T1000 (cell line): ENCODE data around the gene COTL1.

ENCODE experiments used
- DNase-seq: peaks from one replicate; lab custom pipeline; 2025; ENCODE audit warnings: mixed read lengths; lab: John Stamatoyannopoulos, UW

The COTL1 gene

GRCh38 chr16:84548971-84549844 lies 68.7 kb downstream of the COTL1 start:
- DNase-seq = no peak

GRCh38 chr16:84548508-84548907 lies 69.4 kb downstream of the COTL1 start:
- no peak for DNase-seq

GRCh38 chr16:84547546-84548061 lies 70.3 kb downstream of the COTL1 start:
- no peak for DNase-seq

- no peak for DNase-seq
Measured at GRCh38 chr16:84546669-84547545, 71.0 kb downstream of the COTL1 start.

DNA sequence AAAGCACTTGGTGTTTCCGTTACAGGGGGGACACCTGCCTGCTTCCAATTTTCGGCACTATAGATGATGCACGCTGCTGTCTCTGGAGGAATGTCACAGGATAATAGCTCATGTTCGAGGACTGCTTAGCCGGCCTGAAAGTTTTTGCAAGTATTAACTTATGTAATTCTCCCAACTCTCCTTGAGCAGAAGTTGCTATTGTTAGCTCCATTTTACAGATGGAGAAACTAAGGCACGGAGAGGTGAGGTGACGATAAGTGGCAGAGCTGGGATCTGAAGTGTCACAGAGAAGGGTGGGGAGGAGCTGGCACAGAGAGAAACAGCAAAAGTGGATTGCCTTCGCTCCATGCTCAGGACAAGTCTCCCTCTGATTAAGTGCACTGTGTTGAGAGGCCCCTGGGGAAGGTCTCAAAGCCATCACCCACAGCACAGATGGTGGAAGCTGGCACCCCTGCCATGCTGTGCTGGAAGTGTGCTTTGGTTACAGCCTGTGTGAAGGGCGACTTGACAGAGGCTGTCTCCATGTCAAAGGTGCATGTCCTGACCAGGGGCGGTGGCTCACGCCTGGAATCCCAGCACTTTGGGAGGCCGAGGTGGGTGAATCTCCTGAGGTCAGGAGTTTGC lies 72.7 kb downstream of the COTL1 start:
- DNase-seq = no peak

DNA sequence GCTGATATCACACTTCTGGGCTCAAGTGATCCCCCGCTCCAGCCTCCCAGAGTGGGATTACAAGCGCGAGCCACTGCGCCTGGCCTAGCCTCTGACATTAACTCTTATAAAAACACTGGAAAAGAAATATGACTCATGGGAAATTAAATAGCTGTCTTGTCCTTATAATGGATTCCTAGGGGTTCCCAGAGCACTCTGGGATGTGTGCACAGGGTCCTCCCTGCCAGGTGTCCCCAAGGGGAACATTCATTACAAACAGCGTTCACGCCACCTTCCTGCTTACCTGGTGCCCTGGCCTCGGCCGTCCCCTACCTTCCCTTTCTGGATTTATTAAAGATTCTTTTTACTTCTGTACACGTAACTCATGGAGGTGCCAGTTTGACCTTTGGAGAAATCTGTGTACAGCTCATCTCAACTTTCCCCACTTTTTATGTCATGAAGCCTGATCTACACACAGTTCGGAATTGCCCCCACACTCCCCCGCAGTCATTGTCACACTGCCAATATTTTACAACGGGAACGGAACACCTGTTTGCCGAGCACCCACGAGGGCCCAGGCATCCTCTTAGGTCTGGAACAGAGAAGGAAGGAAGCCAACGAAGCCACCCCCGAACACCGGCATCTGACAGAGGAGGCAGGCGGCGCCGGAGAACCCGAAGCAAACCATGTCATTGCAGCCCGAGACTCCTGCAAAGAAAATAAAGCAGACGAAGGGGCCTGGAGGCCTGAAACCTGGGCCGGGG lies 73.7 kb downstream of the COTL1 start:
- DNase-seq = no peak

DNA sequence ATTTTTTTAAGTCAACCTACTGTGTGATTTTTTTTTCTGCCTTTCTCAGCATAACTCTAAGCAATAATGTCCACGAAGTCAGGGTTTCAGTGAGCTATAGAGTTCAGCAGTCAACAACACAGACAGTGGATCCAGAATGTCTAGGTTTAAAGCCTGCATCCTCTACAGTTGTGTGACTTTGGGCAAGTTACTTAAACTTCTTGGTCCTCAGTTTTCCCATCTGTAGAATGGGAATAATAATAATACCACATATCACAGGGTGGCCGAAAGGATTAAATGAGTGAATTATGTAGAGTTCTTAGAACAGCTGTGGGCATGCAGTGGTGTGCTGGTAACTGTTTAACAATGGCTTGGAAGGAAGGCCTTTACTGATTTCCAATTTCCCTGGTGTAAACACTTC lies 74.6 kb downstream of the COTL1 start:
- DNase-seq = no peak

DNA sequence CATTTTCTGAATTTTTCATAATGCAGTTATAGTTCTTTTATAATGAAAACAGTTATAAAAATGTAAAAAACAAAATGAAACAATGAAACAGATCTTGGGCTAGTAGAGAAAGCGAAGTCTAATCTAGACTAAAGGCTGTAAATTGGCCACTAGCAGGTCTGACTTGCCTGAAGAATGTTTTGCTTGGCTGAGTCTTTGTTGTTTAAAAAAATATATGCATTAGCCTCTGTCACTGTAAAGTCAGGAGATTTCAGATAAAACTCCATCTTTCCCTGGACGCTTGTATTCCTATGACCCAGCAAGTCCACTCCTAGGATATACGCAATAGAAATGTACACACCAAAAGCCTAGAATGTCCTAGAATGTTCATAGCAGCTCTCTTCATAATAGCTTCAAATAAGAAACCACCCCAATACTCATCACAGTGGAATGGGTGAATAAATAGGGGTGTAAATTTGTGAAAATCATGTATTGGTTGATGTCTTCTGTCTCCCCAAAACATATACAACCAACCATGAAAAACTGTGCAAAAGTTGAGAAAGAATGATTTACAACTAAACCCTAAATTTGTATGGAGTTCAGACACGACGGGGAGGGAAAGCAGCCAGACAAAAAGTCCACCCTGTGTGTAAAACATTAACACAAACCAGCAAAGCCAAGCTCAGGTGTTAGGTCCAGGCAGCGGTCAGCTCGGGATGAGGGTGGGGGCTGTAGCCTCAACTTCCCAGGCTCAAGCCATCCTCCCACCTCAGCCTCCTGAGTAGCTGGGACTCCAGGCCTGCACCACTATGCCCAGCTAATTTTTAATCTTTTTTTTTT lies 75.7 kb downstream of the COTL1 start:
- no peak for DNase-seq

GRCh38 chr16:84540194-84540593 lies 77.7 kb downstream of the COTL1 start:
- no peak for DNase-seq

- no peak for DNase-seq
Measured at GRCh38 chr16:84538222-84538840, 79.5 kb downstream of the COTL1 start.

GRCh38 chr16:84537491-84538151 lies 80.3 kb downstream of the COTL1 start:
- DNase-seq = no peak

- no peak for DNase-seq
Measured at GRCh38 chr16:84535851-84536250, 82.0 kb downstream of the COTL1 start.

DNA sequence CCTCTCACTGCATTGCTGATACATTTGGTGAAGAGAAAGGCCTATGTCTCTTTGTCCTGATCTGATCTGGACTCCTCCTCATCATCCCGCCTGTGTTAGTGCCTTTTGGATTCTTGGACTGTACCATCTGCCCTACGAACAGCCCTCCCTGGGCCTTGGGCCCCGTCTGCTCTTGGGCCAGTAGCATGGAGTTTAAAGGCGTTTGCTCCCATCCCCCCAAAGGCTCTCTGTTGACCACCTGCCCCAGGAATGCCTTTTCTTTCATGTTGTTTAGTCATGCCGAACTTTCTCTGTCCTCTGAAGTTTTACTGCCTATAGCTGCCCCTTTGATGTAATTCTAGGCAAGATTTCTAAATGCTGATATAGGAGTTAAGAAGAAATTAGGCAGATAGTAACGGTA lies 82.5 kb downstream of the COTL1 start:
- DNase-seq = no peak

GRCh38 chr16:84534815-84535214 lies 83.1 kb downstream of the COTL1 start:
- no peak for DNase-seq

- DNase-seq = no peak
Measured at GRCh38 chr16:84532855-84533486, 84.9 kb downstream of the COTL1 start.

GRCh38 chr16:84532291-84532724 lies 85.6 kb downstream of the COTL1 start:
- DNase-seq = peak; percentile 72

- DNase-seq = no peak
Measured at GRCh38 chr16:84531671-84532111, 86.2 kb downstream of the COTL1 start.

DNA sequence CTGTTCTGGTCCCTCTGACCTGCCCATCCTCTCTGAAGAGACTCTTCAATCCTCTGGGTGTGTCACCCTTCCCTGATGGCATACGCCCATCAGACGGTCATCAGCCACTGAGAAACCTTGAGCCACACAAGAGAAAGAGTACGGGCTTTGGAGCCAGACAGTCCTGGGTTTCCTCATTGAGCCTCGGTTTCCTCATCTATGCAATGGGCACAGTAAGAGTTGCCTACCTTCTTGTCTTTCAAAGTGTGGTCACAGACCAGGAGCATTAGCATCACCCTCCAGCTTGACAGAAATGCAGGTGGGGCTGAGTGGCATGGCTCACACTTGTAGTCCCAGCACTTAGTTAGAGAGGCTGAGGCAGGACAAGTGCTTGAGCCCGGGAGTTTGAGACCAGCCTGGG lies 87.3 kb downstream of the COTL1 start:
- DNase-seq = no peak

DNA sequence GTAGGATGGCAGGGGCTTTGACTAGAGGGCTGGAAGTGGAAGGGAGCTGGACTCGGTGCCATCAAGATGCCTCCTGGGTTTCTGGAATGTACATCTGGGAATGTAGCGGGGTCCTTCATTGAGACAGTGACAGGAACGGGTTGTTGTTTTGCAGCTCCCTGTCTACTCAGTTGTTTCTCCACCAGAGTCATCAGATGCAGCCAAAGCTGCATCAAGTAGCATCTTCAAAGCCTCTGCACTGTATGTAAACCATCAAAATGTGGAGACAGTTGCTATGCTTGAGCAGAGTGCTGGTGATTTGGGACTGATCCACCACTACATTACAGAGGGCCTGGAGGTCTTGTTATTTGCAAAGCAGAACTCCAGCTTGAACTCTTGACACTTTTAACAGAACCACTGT lies 88.3 kb downstream of the COTL1 start:
- no peak for DNase-seq
